Calu3 (cell line): ENCODE results near the gene TEX35. TPM values are rescaled to one million over a fixed set of nuclear protein-coding genes. Genes with fewer than 3 reads are reported as not detected.

Experiments
- BruUV-seq: library from RNA; stranded (reverse); fragments of 400-500 nt; replicated peaks from 2 replicates; lab custom pipeline; 2021; lab: Mats Ljungman, UMichigan
- CTCF ChIA-PET: fragments of 300-600 bp; sonication (Branson Sonifier 250); formaldehyde crosslinking; loops from one replicate; lab custom pipeline; 2022; ENCODE audit warnings: antibody characterized with exemption; lab: Charles Lee
- DNase-seq: peaks from one replicate; pipeline ENCODE4 v3.0.0; 2022
- H3K27ac Mint-ChIP-seq: one replicate; pipeline ENCODE4 v1.8.0; 2022; ENCODE audit warnings: mixed read lengths; ENCODE audit not compliant: unreplicated experiment
- H3K27me3 Mint-ChIP-seq: one replicate; pipeline ENCODE4 v1.8.0; 2022; ENCODE audit warnings: mixed read lengths; ENCODE audit not compliant: unreplicated experiment
- H3K36me3 Mint-ChIP-seq: one replicate; pipeline ENCODE4 v1.8.0; 2022; ENCODE audit warnings: mild to moderate bottlenecking, moderate library complexity, mixed read lengths; ENCODE audit not compliant: insufficient read depth, unreplicated experiment
- H3K4me1 Mint-ChIP-seq: one replicate; pipeline ENCODE4 v1.8.0; 2022; ENCODE audit warnings: mild to moderate bottlenecking, low read depth, mixed read lengths; ENCODE audit not compliant: unreplicated experiment
- H3K4me3 Mint-ChIP-seq: one replicate; pipeline ENCODE4 v1.8.0; 2022; ENCODE audit warnings: mild to moderate bottlenecking, low read depth, moderate library complexity, mixed read lengths; ENCODE audit not compliant: unreplicated experiment
- H3K9me3 Mint-ChIP-seq: one replicate; pipeline ENCODE4 v1.8.0; 2022; ENCODE audit warnings: low read depth, mixed read lengths; ENCODE audit not compliant: unreplicated experiment
- intact Hi-C: fragments of 100-400 bp; cut with micrococcal nuclease; formaldehyde crosslinking; loops from one replicate; pipeline ENCODE4 v1.10.0; 2022; ENCODE audit not compliant: unreplicated experiment
- total RNA-seq: library from RNA; stranded (reverse); gene quantifications from 2 replicates; pipeline ENCODE4 v1.2.3, GENCODE V29; 2022
- TF ChIP-seq, protein P1 (sequence below): fragments of 200-600 bp; IDR thresholded peaks from one replicate; pipeline ENCODE4 v1.8.0; 2022; ENCODE audit warnings: antibody characterized with exemption; ENCODE audit not compliant: unreplicated experiment

The TEX35 gene
- total RNA-seq, 1 experiment from 2014 or later: not detected

DNA sequence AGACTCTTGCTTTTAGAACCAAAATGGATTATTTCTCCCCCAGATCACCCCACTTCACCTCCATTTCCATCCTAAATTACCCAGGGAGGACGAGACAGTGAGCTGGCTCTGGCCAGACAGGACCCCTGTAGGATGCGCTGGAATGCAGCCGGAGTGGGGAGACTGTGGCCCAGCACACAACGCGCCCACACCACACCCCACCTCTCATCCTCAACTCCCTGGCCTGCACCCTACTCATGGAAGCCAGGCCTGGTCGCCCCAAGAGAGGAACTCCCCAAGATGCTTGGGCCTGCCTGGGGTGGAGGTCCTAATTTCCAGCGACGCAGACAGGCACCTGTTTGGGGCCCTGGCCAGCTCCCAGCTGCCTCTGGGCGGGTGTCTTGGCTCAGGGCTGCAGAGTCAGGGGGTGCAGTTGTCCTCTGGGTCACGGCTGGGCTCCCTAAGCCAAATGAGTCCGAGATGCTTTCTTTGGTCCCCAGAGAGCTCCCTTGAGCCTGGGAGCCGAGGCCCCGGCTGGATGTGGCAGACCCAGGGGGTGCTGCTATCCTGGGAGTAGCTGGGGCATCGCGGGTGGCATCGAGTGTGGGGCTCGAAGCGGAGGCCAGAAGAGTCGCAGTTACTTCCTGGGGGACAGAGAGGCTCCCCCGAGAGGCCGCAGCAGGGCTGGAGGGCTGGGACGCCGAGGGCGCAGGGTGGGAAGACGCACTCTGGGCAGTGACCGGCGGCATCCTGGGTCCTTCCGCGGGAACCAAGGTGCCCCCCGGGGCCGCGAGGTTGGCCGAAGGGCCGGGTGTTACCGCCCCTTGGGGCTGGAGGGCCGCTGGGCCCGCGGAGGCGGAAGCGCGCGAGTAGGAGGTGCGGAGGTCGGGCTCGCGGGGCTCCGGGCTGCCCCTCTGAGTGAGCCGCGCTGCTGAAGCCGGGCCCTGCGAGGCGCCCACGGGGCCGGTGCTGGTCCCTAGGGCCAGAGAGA, 26.5 kb upstream of the TEX35 start:
- H3K4me3 Mint-ChIP-seq: no peak overlapping the region
- no peaks in the 10 kb centered on the region for H3K36me3 Mint-ChIP-seq
- H3K9me3 Mint-ChIP-seq: no peaks in the 10 kb centered on the region
- intact Hi-C loops: no loop called here
- no peak for DNase-seq
- no peaks in the 10 kb centered on the region for H3K4me1 Mint-ChIP-seq
- no peak overlapping the region for H3K27ac Mint-ChIP-seq
- no TSS peak for BruUV-seq
- TF ChIP-seq, protein P1, sequence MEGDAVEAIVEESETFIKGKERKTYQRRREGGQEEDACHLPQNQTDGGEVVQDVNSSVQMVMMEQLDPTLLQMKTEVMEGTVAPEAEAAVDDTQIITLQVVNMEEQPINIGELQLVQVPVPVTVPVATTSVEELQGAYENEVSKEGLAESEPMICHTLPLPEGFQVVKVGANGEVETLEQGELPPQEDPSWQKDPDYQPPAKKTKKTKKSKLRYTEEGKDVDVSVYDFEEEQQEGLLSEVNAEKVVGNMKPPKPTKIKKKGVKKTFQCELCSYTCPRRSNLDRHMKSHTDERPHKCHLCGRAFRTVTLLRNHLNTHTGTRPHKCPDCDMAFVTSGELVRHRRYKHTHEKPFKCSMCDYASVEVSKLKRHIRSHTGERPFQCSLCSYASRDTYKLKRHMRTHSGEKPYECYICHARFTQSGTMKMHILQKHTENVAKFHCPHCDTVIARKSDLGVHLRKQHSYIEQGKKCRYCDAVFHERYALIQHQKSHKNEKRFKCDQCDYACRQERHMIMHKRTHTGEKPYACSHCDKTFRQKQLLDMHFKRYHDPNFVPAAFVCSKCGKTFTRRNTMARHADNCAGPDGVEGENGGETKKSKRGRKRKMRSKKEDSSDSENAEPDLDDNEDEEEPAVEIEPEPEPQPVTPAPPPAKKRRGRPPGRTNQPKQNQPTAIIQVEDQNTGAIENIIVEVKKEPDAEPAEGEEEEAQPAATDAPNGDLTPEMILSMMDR: no peak
- no peaks in the 10 kb centered on the region for H3K27me3 Mint-ChIP-seq
- CTCF ChIA-PET: interaction anchor here (0.5 kb wide), 1 partner anchor 514 kb away, joined by 5 read pairs; no protein-coding TSS in a partner anchor

DNA sequence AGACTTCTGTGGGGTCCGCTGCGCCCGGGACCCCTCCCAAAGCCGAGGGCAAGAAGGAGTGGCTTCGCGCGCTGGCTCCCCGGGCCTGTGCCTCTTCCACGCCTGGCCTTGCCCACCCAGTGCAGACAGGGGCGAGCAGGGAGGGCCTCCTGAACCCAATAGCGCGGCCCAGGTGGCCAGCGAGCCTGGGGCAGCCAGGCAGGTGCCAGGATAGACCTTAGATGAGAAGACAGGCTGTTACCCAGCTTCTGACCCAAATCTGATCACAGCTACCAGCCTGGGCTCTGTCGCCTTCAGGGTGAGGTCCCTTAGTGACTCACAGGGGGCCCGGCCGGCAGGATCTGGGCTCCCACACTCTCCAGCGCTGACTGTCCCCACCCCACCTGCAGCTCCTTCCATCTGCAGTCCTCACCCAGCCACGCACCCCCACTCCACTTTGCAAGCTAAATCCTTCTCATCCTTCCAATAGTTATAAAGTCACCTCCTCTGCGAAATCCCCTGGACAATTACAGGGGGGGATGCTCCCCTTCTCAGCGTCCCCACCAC, 25.8 kb upstream of the TEX35 start:
- DNase-seq: no peak
- CTCF ChIA-PET: no interaction called here
- no TSS peak for BruUV-seq
- Mint-ChIP-seq H3K4me3 (no peak overlapping the region), H3K27me3 (no peaks in the 10 kb centered on the region), H3K4me1 (no peaks in the 10 kb centered on the region), H3K36me3 (no peaks in the 10 kb centered on the region), H3K27ac (no peak overlapping the region), H3K9me3 (no peaks in the 10 kb centered on the region)
- TF ChIP-seq, protein P1: no peak
- intact Hi-C loops: no loop called here

DNA sequence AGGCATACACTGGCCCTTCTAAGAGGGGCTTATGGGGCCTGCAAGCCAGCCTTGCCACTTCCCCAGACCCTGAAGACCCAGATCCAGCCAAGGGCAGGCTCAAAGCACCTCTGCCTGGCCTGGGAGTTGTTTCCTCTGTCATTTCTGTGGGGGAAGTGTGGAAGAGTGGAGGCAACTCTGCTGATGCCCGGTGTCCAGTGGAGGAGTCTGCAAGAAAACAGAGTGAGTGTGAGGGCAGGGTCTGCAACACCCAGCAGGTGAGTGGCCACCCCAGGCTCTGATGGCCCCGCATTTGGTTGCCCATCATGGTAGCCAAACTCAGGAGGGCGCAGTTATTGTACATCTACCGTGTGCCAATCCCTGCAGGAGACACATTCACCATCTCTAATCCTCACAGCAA, 24.5 kb upstream of the TEX35 start:
- Mint-ChIP-seq H3K4me1 (no peaks in the 10 kb centered on the region), H3K27ac (no peak overlapping the region), H3K9me3 (no peaks in the 10 kb centered on the region), H3K4me3 (no peak overlapping the region), H3K27me3 (peaks cover 7% of the 10 kb centered on the region), H3K36me3 (no peaks in the 10 kb centered on the region)
- intact Hi-C loops: no loop called here
- DNase-seq: no peak
- BruUV-seq: no TSS peak
- CTCF ChIA-PET: no interaction called here
- TF ChIP-seq, protein P1: no peak

DNA sequence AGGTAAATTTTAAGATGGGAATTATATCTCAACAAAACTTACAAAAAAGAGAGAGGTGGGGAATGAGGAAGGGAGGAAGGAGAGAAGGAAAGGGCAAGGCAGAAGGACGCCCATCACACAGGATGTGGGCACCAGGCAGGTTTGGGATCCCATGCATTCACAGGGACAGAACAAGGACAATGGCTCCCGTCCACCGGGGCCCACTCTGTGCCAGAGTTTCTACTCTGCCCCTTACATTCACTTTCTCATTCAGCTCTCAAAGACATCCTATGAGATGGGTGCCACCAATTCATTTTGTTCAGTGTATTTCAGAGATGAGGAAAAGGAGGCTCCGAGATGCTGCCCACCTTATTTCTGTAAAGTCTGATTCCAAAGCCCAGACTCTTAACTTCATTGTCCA, 23.5 kb upstream of the TEX35 start:
- TF ChIP-seq, protein P1: no peak
- DNase-seq: no peak
- no peaks in the 10 kb centered on the region for H3K36me3 Mint-ChIP-seq
- peaks cover 12% of the 10 kb centered on the region for H3K27me3 Mint-ChIP-seq
- H3K4me3 Mint-ChIP-seq: no peak overlapping the region
- no peaks in the 10 kb centered on the region for H3K4me1 Mint-ChIP-seq
- H3K9me3 Mint-ChIP-seq: no peaks in the 10 kb centered on the region
- intact Hi-C loops: no loop called here
- CTCF ChIA-PET: no interaction called here
- no peak overlapping the region for H3K27ac Mint-ChIP-seq
- BruUV-seq: no TSS peak
